Activated naive CD8-positive, alpha-beta T cell treated with anti-CD3 and anti-CD28 coated beads, Interleukin-2, amount 50 U/mL, for 24 hours (primary cell): Measurements from ENCODE around the gene VWA3B.
"Not testable (repeated sequence)": the region's sequence is repeated elsewhere in the genome, so short reads cannot be mapped to it uniquely, and the experiment has no call there.

Experiments used
- ATAC-seq: fragments of 150-1000 bp; cut with Tn5 transposase; one replicate; pipeline ENCODE4 v1.10.0; 2021
- DNase-seq: peaks from one replicate; pipeline ENCODE4 v3.0.0; 2021
- H3K27ac Mint-ChIP-seq: one replicate; pipeline ENCODE4 v1.8.0; 2021; ENCODE audit warnings: mild to moderate bottlenecking, mixed read lengths
- H3K27me3 Mint-ChIP-seq: one replicate; pipeline ENCODE4 v1.8.0; 2021; ENCODE audit warnings: mixed read lengths
- H3K36me3 Mint-ChIP-seq: one replicate; pipeline ENCODE4 v1.8.0; 2021; ENCODE audit warnings: low read depth, mixed read lengths
- H3K4me1 Mint-ChIP-seq: one replicate; pipeline ENCODE4 v1.8.0; 2021; ENCODE audit warnings: mixed read lengths
- H3K4me3 Mint-ChIP-seq: one replicate; pipeline ENCODE4 v1.8.0; 2021; ENCODE audit warnings: mild to moderate bottlenecking, moderate library complexity, mixed read lengths
- H3K9me3 Mint-ChIP-seq: one replicate; pipeline ENCODE4 v1.8.0; 2021; ENCODE audit warnings: mixed read lengths

VWA3B gene

GRCh38 chr2:98293931-98294687, 207.1 kb downstream of the VWA3B start:
- ATAC-seq (no peak), DNase-seq (no peak)
- H3K27ac Mint-ChIP-seq = no peak overlapping the region
- H3K9me3 Mint-ChIP-seq = peaks cover 14% of the 10 kb centered on the region
- H3K4me1 Mint-ChIP-seq = no peaks in the 10 kb centered on the region
- H3K36me3 Mint-ChIP-seq = no peaks in the 10 kb centered on the region
- no peak overlapping the region for H3K4me3 Mint-ChIP-seq
- H3K27me3 Mint-ChIP-seq = peaks cover 28% of the 10 kb centered on the region

DNA sequence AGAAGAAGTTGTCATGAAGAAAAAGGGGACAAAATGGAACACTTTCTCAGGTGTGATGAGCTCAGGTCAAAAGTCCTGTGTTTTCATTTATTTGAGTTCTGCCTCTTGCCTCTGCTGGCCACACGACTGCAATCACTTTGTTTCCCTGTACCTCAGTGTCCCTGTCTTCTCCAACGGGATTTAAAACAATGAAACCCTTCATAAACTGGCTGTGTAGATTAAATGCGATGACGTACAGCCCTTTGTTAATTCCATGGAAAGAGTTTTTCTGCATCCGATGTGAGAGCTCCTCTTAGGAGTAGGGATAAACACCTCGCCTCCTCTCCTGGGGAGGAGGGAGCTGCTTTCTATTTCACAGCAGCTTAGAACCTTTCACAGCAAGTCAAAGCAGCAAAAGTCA, 207.7 kb downstream of the VWA3B start:
- Mint-ChIP-seq H3K4me1 (no peaks in the 10 kb centered on the region), H3K27me3 (peaks cover 26% of the 10 kb centered on the region), H3K9me3 (peaks cover 8% of the 10 kb centered on the region), H3K4me3 (no peak overlapping the region), H3K27ac (no peak overlapping the region), H3K36me3 (no peaks in the 10 kb centered on the region)
- DNase-seq (no peak), ATAC-seq (no peak)

DNA sequence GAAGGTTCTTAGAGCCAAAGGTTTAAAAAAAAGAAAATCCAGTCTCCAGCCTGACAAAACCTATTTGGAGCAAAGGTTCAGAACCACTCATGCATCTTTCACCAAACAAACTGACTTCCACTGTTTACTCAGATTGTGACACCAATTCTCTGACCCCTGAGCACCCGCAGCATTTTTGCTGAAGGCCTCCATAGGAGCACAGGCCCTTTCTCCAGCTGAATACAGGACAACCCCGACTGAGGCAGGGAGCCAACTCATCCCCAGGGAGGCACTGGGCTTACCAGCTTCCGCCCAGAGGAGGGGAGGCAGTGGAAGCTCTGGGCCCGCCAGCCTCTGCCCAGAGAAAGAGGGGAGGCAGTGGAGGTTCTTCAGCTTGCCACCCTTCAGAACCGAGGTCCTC, 208.3 kb downstream of the VWA3B start:
- no peak for ATAC-seq
- peaks cover 2% of the 10 kb centered on the region for H3K9me3 Mint-ChIP-seq
- no peak for DNase-seq
- no peaks in the 10 kb centered on the region for H3K36me3 Mint-ChIP-seq
- H3K4me3 Mint-ChIP-seq = no peak overlapping the region
- H3K27me3 Mint-ChIP-seq = peaks cover 23% of the 10 kb centered on the region
- no peaks in the 10 kb centered on the region for H3K4me1 Mint-ChIP-seq
- no peak overlapping the region for H3K27ac Mint-ChIP-seq

DNA sequence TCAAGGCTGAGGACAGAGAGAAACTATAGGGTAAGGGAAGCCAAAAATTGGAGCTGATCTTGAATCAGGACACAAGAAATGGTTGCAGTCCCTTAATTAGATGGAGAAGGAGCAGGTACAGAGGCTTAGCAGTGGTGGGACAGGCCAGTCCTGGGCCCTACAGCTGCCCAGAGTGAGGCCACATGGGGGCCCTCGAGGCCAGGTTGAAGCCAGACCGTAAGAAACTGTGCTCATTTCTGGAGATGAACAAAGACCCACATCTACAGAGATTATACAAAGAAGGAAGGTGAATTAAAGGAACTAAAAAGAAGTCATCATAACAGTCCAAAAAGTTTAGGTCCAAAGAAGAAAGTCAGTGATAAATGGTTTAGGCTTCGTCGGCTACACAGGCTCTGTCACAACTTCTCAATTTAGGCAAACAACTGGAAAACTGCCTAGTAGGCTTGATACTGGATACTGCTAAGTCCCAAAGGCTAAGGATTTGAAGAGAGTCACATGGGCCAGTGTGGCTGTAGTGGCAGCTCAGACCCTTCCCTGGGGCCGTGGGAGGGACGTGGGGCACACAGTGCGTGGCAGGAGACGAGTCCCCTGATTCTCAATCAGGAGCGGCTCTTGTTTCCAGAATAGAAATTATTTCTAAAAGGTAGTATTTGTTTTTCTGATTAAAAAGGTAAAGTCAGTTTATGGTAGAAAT, 208.9 kb downstream of the VWA3B start:
- H3K27ac Mint-ChIP-seq = no peak overlapping the region
- ATAC-seq (no peak), DNase-seq (no peak)
- H3K27me3 Mint-ChIP-seq = peaks cover 22% of the 10 kb centered on the region
- H3K9me3 Mint-ChIP-seq = no peaks in the 10 kb centered on the region
- H3K36me3 Mint-ChIP-seq = no peaks in the 10 kb centered on the region
- H3K4me1 Mint-ChIP-seq = no peaks in the 10 kb centered on the region
- H3K4me3 Mint-ChIP-seq = no peak overlapping the region

DNA sequence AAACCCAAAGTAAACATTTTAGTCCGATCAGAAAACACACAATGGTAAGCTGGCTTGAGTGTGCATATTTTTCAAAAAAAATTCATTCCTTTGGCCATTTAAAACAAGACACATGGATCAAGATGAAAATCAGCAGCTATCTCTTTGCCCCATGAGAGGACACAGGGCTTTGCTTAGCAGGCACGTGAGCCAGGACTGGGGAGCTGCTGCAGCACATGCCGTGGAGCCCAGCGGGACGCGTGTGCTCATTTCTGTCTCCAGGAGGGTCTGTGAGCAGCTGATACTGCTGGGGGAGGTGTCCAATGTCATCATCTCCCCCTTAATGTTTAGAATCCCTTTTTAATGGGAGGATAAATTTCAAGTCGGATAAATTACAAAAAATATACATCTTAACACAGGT, 209.5 kb downstream of the VWA3B start:
- Mint-ChIP-seq H3K27ac (no peak overlapping the region), H3K36me3 (no peaks in the 10 kb centered on the region), H3K27me3 (peaks cover 18% of the 10 kb centered on the region), H3K4me1 (no peaks in the 10 kb centered on the region), H3K4me3 (no peak overlapping the region), H3K9me3 (no peaks in the 10 kb centered on the region)
- DNase-seq = no peak
- ATAC-seq = no peak

DNA sequence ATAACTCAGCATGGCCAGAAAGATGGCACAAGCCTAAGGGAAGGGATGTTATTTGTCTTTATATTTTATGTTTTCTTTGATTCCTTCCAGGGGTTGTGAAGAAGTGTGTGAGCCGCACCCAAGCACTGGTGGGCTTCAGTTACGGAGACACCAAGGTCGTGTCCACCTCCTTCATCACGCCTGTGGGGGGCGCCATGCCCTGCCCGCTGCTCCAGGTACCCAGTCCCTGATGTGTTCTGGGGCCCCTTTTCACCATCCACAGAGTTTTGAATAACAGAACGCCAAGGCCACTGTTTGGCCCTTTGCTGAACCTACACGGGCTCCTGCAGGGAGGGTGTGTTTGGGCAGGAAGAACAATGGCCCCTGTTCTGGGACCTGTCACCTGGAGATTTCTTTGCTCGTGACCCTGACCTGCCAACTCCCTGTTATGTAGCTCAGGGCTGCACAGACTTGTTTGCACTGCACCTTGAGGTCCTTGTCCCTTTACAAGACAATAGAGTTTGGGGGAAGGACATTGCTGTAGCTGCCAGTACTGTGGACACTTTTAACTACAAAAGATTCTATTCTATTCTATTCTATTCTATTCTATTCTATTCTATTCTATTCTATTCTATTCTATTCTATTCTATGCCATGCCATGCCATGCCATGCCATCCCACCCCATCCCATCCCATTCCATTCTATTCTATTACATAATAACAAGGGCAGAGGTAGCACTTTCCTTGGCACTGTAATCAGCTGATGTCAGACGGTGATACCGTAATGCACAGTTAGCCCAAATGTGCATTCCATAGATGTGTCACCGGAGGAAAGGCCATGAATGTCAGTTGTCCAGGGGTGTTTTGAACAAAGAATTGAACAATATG, 211.1 kb downstream of the VWA3B start:
- H3K4me3 Mint-ChIP-seq = no peak overlapping the region
- no peaks in the 10 kb centered on the region for H3K4me1 Mint-ChIP-seq
- no peaks in the 10 kb centered on the region for H3K36me3 Mint-ChIP-seq
- H3K27ac Mint-ChIP-seq = no peak overlapping the region
- peaks cover 17% of the 10 kb centered on the region for H3K27me3 Mint-ChIP-seq
- H3K9me3 Mint-ChIP-seq = no peaks in the 10 kb centered on the region
- DNase-seq = no peak
- ATAC-seq = no peak

GRCh38 chr2:98298683-98299164, 211.8 kb downstream of the VWA3B start:
- no peak for DNase-seq
- no peaks in the 10 kb centered on the region for H3K4me1 Mint-ChIP-seq
- H3K4me3 Mint-ChIP-seq = no peak overlapping the region
- no peak overlapping the region for H3K27ac Mint-ChIP-seq
- no peaks in the 10 kb centered on the region for H3K9me3 Mint-ChIP-seq
- H3K27me3 Mint-ChIP-seq = peaks cover 18% of the 10 kb centered on the region
- H3K36me3 Mint-ChIP-seq = no peaks in the 10 kb centered on the region
- no peak for ATAC-seq

GRCh38 chr2:98299211-98299905, 212.4 kb downstream of the VWA3B start:
- H3K27ac Mint-ChIP-seq = no peak overlapping the region
- DNase-seq = no peak

GRCh38 chr2:98300141-98300874, 213.3 kb downstream of the VWA3B start:
- Mint-ChIP-seq H3K4me1 (no peaks in the 10 kb centered on the region), H3K4me3 (no peak overlapping the region), H3K36me3 (no peaks in the 10 kb centered on the region), H3K9me3 (no peaks in the 10 kb centered on the region), H3K27me3 (peaks cover 19% of the 10 kb centered on the region), H3K27ac (no peak overlapping the region)
- DNase-seq (no peak), ATAC-seq (no peak)

More at GRCh38 chr2:98299211-98299905, 212.4 kb downstream of the VWA3B start:
- Mint-ChIP-seq H3K36me3 (no peaks in the 10 kb centered on the region), H3K4me3 (no peak overlapping the region), H3K9me3 (no peaks in the 10 kb centered on the region), H3K27me3 (peaks cover 13% of the 10 kb centered on the region), H3K4me1 (no peaks in the 10 kb centered on the region)
- ATAC-seq = no peak

DNA sequence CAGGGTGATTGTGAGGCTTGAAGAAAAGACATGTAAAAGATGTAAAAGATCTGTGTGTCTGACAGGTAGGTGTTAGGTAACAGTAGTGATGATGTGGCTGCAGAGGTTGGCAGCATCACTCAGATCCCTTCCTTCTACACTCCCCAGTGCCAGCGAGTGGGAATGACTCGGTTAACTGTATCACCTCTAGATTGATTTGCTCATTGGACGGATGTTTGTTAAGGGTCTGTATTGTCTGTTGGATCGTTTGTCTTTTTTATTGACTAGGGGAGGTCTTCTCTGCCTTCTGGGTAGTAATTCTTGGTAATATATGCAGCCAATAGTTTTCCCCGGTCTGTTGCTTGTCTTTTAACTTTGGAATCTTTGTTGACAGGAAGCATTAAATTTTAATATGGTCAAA, 214.5 kb downstream of the VWA3B start:
- Mint-ChIP-seq H3K27me3 (peaks cover 21% of the 10 kb centered on the region), H3K27ac (no peak overlapping the region), H3K4me3 (no peak overlapping the region), H3K36me3 (no peaks in the 10 kb centered on the region), H3K4me1 (no peaks in the 10 kb centered on the region), H3K9me3 (no peaks in the 10 kb centered on the region)
- DNase-seq = no peak
- no peak for ATAC-seq

- peaks cover 23% of the 10 kb centered on the region for H3K27me3 Mint-ChIP-seq
- H3K36me3 Mint-ChIP-seq, DNase-seq, ATAC-seq, H3K4me1 Mint-ChIP-seq, H3K4me3 Mint-ChIP-seq, H3K27ac Mint-ChIP-seq, H3K9me3 Mint-ChIP-seq: not testable (repeated sequence)
Measured at GRCh38 chr2:98307131-98307696, 220.2 kb downstream of the VWA3B start.

DNA sequence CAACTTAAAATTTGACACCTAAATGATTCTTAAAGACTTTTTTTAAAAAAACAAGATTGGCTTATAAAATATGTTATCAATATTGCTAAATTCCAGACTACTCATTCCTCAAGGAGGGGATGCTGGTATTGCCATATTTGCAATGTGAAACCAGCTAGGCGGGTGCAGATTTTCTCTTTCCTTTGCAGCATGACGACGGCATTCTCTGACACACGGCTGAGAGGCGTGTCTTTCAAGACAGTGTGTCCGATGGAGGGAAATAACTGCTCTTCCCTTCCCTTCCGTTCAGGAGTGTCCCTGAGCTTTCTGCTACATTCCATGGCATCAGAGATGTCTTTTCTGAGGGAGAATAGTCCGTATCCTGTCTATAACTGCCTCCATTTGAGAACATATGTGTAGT, 221.1 kb downstream of the VWA3B start:
- H3K4me3 Mint-ChIP-seq = no peak overlapping the region
- peaks cover 24% of the 10 kb centered on the region for H3K27me3 Mint-ChIP-seq
- DNase-seq = no peak
- no peak for ATAC-seq
- no peaks in the 10 kb centered on the region for H3K4me1 Mint-ChIP-seq
- H3K9me3 Mint-ChIP-seq = no peaks in the 10 kb centered on the region
- H3K36me3 Mint-ChIP-seq = no peaks in the 10 kb centered on the region
- H3K27ac Mint-ChIP-seq = no peak overlapping the region

DNA sequence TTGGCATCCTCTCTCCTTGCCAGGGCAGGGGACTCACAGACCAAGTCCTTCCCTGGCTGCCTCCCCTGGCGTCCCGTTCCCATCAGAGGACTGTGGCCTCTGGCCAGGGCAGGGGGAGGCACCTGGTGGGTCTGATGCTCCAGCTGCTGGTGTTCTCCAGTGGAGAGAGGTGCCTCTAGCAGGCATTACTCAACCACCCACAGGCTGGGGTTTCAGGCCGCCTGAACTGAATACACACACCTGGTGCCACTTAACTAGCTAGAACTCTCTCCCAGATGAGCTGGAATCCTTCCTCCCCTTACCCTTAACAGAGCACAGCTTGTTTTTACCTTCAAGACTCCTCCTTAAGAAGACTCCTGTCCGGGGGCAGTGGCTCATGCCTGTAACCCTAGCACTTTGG, 221.6 kb downstream of the VWA3B start:
- Mint-ChIP-seq H3K36me3 (no peaks in the 10 kb centered on the region), H3K4me1 (no peaks in the 10 kb centered on the region), H3K27ac (no peak overlapping the region), H3K9me3 (no peaks in the 10 kb centered on the region), H3K4me3 (no peak overlapping the region), H3K27me3 (peaks cover 22% of the 10 kb centered on the region)
- DNase-seq (no peak), ATAC-seq (no peak)
